Stimulated activated CD4-positive, alpha-beta T cell treated with anti-CD3 and anti-CD28 coated beads, TNF-alpha, amount 100 ng/mL, for 1 hour (primary cell): Measurements from ENCODE around the gene SEPTIN8.
"Not testable (repeated sequence)": the region's sequence is repeated elsewhere in the genome, so short reads cannot be mapped to it uniquely, and the experiment has no call there.

ENCODE experiments used
- DNase-seq, 3 donors: peaks; one replicate each; pipeline ENCODE4 v3.0.0-alpha.2; 2020; ENCODE audit warnings: low read depth in 3 of 3, low spot score in 1 of 3

SEPTIN8 gene

GRCh38 chr5:132812781-132813598 is 36.0 kb upstream of the SEPTIN8 start, which contains the start of gene SOWAHA:
Gene SOWAHA, plus strand, starts transcription at chr5:132813302. Its CDS starts 320 bp downstream, at chr5:132813622.
- DNase-seq = no peak

GRCh38 chr5:132812123-132812765 is 35.2 kb upstream of the SEPTIN8 start:
- no peak for DNase-seq

- no peak for DNase-seq
Observed at GRCh38 chr5:132810605-132811004, 33.6 kb upstream of the SEPTIN8 start.

- DNase-seq = no peak
Observed at GRCh38 chr5:132808866-132809265, 31.8 kb upstream of the SEPTIN8 start.

- no peak for DNase-seq
Observed at GRCh38 chr5:132808448-132808847, 31.4 kb upstream of the SEPTIN8 start.

GRCh38 chr5:132807163-132807838 is 30.3 kb upstream of the SEPTIN8 start:
- no peak for DNase-seq

- not testable (repeated sequence) for DNase-seq
Observed at GRCh38 chr5:132806804-132807162, 29.7 kb upstream of the SEPTIN8 start.

- DNase-seq = not testable (repeated sequence)
Observed at GRCh38 chr5:132805872-132806271, 28.8 kb upstream of the SEPTIN8 start.

GRCh38 chr5:132804219-132804618 is 27.2 kb upstream of the SEPTIN8 start:
- DNase-seq = not testable (repeated sequence)

GRCh38 chr5:132802685-132803066 is 25.6 kb upstream of the SEPTIN8 start:
- DNase-seq = not testable (repeated sequence)

GRCh38 chr5:132802044-132802684 is 25.1 kb upstream of the SEPTIN8 start:
- DNase-seq = no peak

GRCh38 chr5:132800545-132800944 is 23.5 kb upstream of the SEPTIN8 start:
- no peak for DNase-seq

- DNase-seq = no peak
Observed at GRCh38 chr5:132799392-132799791, 22.4 kb upstream of the SEPTIN8 start.

GRCh38 chr5:132797651-132798050 is 20.6 kb upstream of the SEPTIN8 start:
- DNase-seq = no peak

- DNase-seq = no peak
Observed at GRCh38 chr5:132791026-132791425, 14.0 kb upstream of the SEPTIN8 start.

- no peak for DNase-seq
Observed at GRCh38 chr5:132790201-132790865, 13.3 kb upstream of the SEPTIN8 start.

GRCh38 chr5:132788990-132789886 is 12.2 kb upstream of the SEPTIN8 start:
- no peak for DNase-seq

GRCh38 chr5:132788508-132788907 is 11.5 kb upstream of the SEPTIN8 start:
- no peak for DNase-seq

- DNase-seq = no peak
Observed at GRCh38 chr5:132787076-132787475, 10.0 kb upstream of the SEPTIN8 start.

- DNase-seq = no peak
Observed at GRCh38 chr5:132785864-132786263, 8.8 kb upstream of the SEPTIN8 start.
